OCI-LY1 (cell line): Measurements from ENCODE around the gene ZNF568.

Experiments
- CTCF ChIP-seq: fragments of 200-600 bp; sonication (generic), shearing (Covaris generic); IDR thresholded peaks from 2 replicates; pipeline ENCODE4 v1.5.1; 2017; ENCODE audit warnings: mild to moderate bottlenecking, antibody characterized with exemption, low read length, moderate library complexity, mixed read lengths
- EZH2 ChIP-seq: fragments of 200-600 bp; sonication (generic), shearing (Covaris generic); IDR thresholded peaks from 2 replicates; pipeline ENCODE4 v1.8.0; 2017; ENCODE audit warnings: borderline replicate concordance, mixed run types, mild to moderate bottlenecking, antibody characterized with exemption, low read length, moderate library complexity, mixed read lengths

GRCh38 chr19:36986601-36987000 lies 70.5 kb downstream of the ZNF568 start:
- TF ChIP-seq CTCF (no peak), EZH2 (no peak)
